Fibroblast of gingiva (primary cell): ENCODE results near the gene UROC1.

Source experiments
- DNase-seq: peaks from one replicate; pipeline ENCODE4 v3.0.0-alpha.2; 2011; ENCODE audit warnings: low read depth

Gene UROC1

GRCh38 chr3:126494970-126495230, 22.7 kb downstream of the UROC1 start:
- no peak for DNase-seq

- DNase-seq = peak; percentile 25
Observed at GRCh38 chr3:126494204-126494969, 23.2 kb downstream of the UROC1 start.

- DNase-seq = no peak
Observed at GRCh38 chr3:126493739-126494138, 23.8 kb downstream of the UROC1 start.

- DNase-seq = no peak
Observed at GRCh38 chr3:126493051-126493450, 24.5 kb downstream of the UROC1 start.

GRCh38 chr3:126491221-126492013, 26.2 kb downstream of the UROC1 start:
- DNase-seq = no peak

- DNase-seq = no peak
Observed at GRCh38 chr3:126490619-126491018, 27.0 kb downstream of the UROC1 start.

GRCh38 chr3:126488886-126489569, 28.5 kb downstream of the UROC1 start:
- no peak for DNase-seq

GRCh38 chr3:126488185-126488584, 29.4 kb downstream of the UROC1 start:
- DNase-seq = no peak

- no peak for DNase-seq
Observed at GRCh38 chr3:126487151-126487771, 30.3 kb downstream of the UROC1 start.

GRCh38 chr3:126486360-126486847, 31.2 kb downstream of the UROC1 start:
- no peak for DNase-seq

GRCh38 chr3:126485956-126486355, 31.6 kb downstream of the UROC1 start:
- DNase-seq = no peak

GRCh38 chr3:126485176-126485897, 32.2 kb downstream of the UROC1 start:
- DNase-seq = no peak

- no peak for DNase-seq
Observed at GRCh38 chr3:126484662-126485061, 32.9 kb downstream of the UROC1 start.

- DNase-seq = peak; percentile 21
Observed at GRCh38 chr3:126484148-126484547, 33.4 kb downstream of the UROC1 start.

- no peak for DNase-seq
Observed at GRCh38 chr3:126483321-126483761, 34.2 kb downstream of the UROC1 start.

- DNase-seq = no peak
Observed at GRCh38 chr3:126482503-126483255, 34.9 kb downstream of the UROC1 start.

- DNase-seq = peak; percentile 42
Observed at GRCh38 chr3:126481808-126482502, 35.6 kb downstream of the UROC1 start.

- DNase-seq = peak; percentile 37
Observed at GRCh38 chr3:126480861-126481260, 36.7 kb downstream of the UROC1 start.

GRCh38 chr3:126480206-126480605, 37.4 kb downstream of the UROC1 start:
- no peak for DNase-seq

- DNase-seq = no peak
Observed at GRCh38 chr3:126479642-126480041, 37.9 kb downstream of the UROC1 start.
